ENCODE measurements around the gene PNPLA7. TPM values are rescaled to one million over a fixed set of nuclear protein-coding genes. Genes with fewer than 3 reads are reported as not detected.

Gene PNPLA7
- total and polyA plus RNA-seq, 10 of the 15 experiments (the other 5 are each of a cell fraction or from before 2014, with no cell fraction given), result 0.04 to 0.85 (median 0.19) TPM; not detected in 1

- TF ChIP-seq KDM1A (IDR thresholded peaks at IDR 0.05; ENCODE audit: borderline replicate concordance) (no peak), IKZF2 (IDR thresholded peaks at IDR 0.05) (no peak), BHLHE40 (IDR thresholded peaks at IDR 0.05; ENCODE audit: borderline replicate concordance in 1 of 2, low read depth in 2 of 2, low read length in 1 of 2) (peak in 1 of 2 experiments; percentile 39; a peak in 2 of 4 replicates), ELK1 (IDR thresholded peaks at IDR 0.05; ENCODE audit: low read depth, low read length) (0 out of 2 replicates have a peak, but pooled peaks have one; percentile 41), LARP7 (IDR thresholded peaks at IDR 0.05) (peak; percentile 15; the same call in 1 of the 2 replicates), NR2C1 (IDR thresholded peaks at IDR 0.05) (0 out of 2 replicates have a peak, but pooled peaks have one; percentile 43), PKNOX1 (IDR thresholded peaks at IDR 0.05) (peak; percentile 88), CTCF (IDR thresholded peaks at IDR 0.05 in 2 of 3, conservative IDR thresholded peaks at IDR 0.05 in 1 of 3; ENCODE audit: control insufficient read depth in 2 of 3, extremely low read depth in 1 of 3, insufficient read depth in 1 of 3, low read depth in 3 of 3, low read length in 3 of 3) (peak; percentile 21 to 51 (median 40); a peak in 4 of 6 replicates), ZNF24 (IDR thresholded peaks at IDR 0.05) (0 out of 2 replicates have a peak, but pooled peaks have one; percentile 7), MTA2 (IDR thresholded peaks at IDR 0.05; ENCODE audit: low read depth) (no peak), PML (IDR thresholded peaks at IDR 0.05; ENCODE audit: low read length) (no peak), CHD2 (IDR thresholded peaks at IDR 0.05; ENCODE audit: borderline replicate concordance, low read depth, low read length) (0 out of 2 replicates have a peak, but pooled peaks have one; percentile 32), RUNX3 (IDR thresholded peaks at IDR 0.05; ENCODE audit: low read length) (0 out of 2 replicates have a peak, but pooled peaks have one; percentile 14), SMARCA5 (IDR thresholded peaks at IDR 0.05) (0 out of 2 replicates have a peak, but pooled peaks have one; percentile 16), BACH1 (IDR thresholded peaks at IDR 0.05; ENCODE audit: borderline replicate concordance) (peak; percentile 34; the same call in 1 of the 2 replicates), NFYA (IDR thresholded peaks at IDR 0.05; ENCODE audit: borderline replicate concordance, low read depth, low read length) (no peak), BMI1 (IDR thresholded peaks at IDR 0.05; ENCODE audit: borderline replicate concordance) (no peak), RB1 (IDR thresholded peaks at IDR 0.05; ENCODE audit: borderline replicate concordance) (peak; percentile 23; the same call in 1 of the 2 replicates), ZNF592 (IDR thresholded peaks at IDR 0.05) (no peak), RAD21 (IDR thresholded peaks at IDR 0.05; ENCODE audit: insufficient read depth, low read depth, low read length) (no peak), GABPA (IDR thresholded peaks at IDR 0.05; ENCODE audit: low read depth) (no peak), RELA (IDR thresholded peaks at IDR 0.05; ENCODE audit: borderline replicate concordance, partially characterized antibody) (peak; percentile 16)
Measured at GRCh38 chr9:137551264-137552021, 1.2 kb upstream of the PNPLA7 start, which contains the start of gene MRPL41 (continued).

All from GM12878 (cell line).